A549 (cell line): Measurements from ENCODE around the gene CYLD.
A peak's percentile ranks its signal among the peaks of the same experiment; 100 is the strongest.

Experiments used
- EP300 ChIP-seq, 2 experiments: fragments of >200 bp; sonication (Bioruptor Twin); formaldehyde crosslinking; IDR thresholded peaks; 2 replicates in 1 of 2; 3 replicates in 1 of 2; pipeline ENCODE4 v1.6.1; 2016 to 2017
- HOXB13 ChIP-seq: fragments of 250-450 bp; sonication (Bioruptor Pico); IDR thresholded peaks from 2 replicates; pipeline ENCODE4 v1.5.0; 2020; ENCODE audit warnings: low read depth, mild to moderate bottlenecking, moderate library complexity
- MAFK ChIP-seq: fragments of 450-650 bp; IDR thresholded peaks from 2 replicates; pipeline ENCODE4 v1.6.1; 2014; ENCODE audit not compliant: partially characterized antibody
- MAZ ChIP-seq: fragments of 150-350 bp; IDR thresholded peaks from 2 replicates; pipeline ENCODE4 v1.6.1; 2014; ENCODE audit warnings: antibody characterized with exemption, low read depth, low read length, borderline replicate concordance
- MYC ChIP-seq: IDR thresholded peaks from 2 replicates; pipeline ENCODE4 v1.6.1; 2012; ENCODE audit warnings: mild to moderate bottlenecking, inconsistent platforms, low read length, improper control_type of control experiment, borderline replicate concordance
- NPAS2 ChIP-seq: fragments of 250-450 bp; sonication (Bioruptor Pico); IDR thresholded peaks from 2 replicates; pipeline ENCODE4 v1.8.0; 2022; ENCODE audit warnings: mild to moderate bottlenecking, moderate library complexity, borderline replicate concordance
- POLR2A ChIP-seq: IDR thresholded peaks from 2 replicates; pipeline ENCODE4 v1.6.1; 2012; ENCODE audit warnings: mild to moderate bottlenecking, low read length
- SMC3 ChIP-seq: fragments of >200 bp; sonication (Bioruptor Twin); formaldehyde crosslinking; IDR thresholded peaks from 3 replicates; pipeline ENCODE4 v1.6.1; 2018; ENCODE audit warnings: inconsistent platforms
- TF ChIP-seq, protein P1 (sequence below): fragments of >200 bp; sonication (Bioruptor Twin); formaldehyde crosslinking; IDR thresholded peaks from 3 replicates; pipeline ENCODE4 v1.5.1; 2016
- TF ChIP-seq, protein P2 (sequence below): fragments of 150-350 bp; IDR thresholded peaks from 2 replicates; pipeline ENCODE4 v1.6.1; 2014; ENCODE audit warnings: low read depth, mild to moderate bottlenecking, low read length
- TF ChIP-seq, protein P3 (sequence below): fragments of 450-650 bp; IDR thresholded peaks from 2 replicates; pipeline ENCODE4 v1.6.1; 2014; ENCODE audit warnings: antibody characterized with exemption

DNA sequence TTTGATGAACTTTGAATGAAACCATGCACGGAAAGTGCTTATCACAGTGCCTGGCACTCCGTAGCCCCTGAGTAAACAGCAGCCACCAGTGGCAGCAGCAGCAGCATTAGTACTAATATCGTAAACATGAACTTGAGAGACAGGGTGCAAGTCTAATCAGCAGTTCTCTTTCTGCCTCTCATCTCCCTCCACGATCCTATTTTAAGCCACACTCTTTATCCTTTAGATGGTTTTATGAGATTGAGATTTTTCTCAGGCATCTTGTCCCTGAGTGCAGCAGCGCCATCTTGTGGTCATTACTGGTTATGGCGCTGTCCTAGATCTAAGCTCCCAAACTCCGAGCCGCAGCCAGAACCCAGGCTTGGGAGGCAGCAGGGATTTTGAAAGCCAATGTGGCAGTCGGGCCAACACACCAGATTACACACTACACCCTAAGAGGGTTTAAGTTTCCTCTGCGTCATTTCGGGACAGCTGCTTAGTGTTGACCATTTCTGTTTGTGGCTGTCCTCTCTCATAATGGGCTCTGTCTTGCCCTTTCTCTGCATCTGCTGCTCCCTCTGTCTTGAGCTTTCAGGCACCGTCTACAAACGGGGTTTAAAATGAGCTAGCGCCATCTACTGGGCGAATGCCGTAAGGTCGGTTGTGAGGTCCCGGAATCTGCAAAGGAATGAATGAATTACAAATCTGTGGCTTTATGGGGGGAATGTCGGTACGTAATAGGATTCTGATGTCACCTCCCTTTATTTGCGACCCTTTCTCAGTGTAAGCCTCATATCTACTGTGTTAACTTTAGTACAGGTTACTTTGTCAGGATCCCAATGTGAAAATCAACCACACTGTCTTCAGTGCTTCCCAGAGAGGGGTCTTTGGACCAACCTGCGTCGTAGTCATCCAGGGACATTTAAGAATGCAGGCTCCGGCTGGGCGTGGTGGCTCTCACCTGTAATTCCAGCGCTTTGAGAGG lies 64.5 kb downstream of the CYLD start:
- TF ChIP-seq, protein P1, sequence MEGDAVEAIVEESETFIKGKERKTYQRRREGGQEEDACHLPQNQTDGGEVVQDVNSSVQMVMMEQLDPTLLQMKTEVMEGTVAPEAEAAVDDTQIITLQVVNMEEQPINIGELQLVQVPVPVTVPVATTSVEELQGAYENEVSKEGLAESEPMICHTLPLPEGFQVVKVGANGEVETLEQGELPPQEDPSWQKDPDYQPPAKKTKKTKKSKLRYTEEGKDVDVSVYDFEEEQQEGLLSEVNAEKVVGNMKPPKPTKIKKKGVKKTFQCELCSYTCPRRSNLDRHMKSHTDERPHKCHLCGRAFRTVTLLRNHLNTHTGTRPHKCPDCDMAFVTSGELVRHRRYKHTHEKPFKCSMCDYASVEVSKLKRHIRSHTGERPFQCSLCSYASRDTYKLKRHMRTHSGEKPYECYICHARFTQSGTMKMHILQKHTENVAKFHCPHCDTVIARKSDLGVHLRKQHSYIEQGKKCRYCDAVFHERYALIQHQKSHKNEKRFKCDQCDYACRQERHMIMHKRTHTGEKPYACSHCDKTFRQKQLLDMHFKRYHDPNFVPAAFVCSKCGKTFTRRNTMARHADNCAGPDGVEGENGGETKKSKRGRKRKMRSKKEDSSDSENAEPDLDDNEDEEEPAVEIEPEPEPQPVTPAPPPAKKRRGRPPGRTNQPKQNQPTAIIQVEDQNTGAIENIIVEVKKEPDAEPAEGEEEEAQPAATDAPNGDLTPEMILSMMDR: peak; percentile 95
- no peak for TF ChIP-seq MYC
- no peak for TF ChIP-seq MAFK
- TF ChIP-seq POLR2A: no peak
- TF ChIP-seq NPAS2 (CRISPR knock-in tag): no peak
- TF ChIP-seq EP300 (IDR thresholded peaks at IDR 0.05): no peak
- peak; percentile 62; the same call in 2 of the 3 replicates for TF ChIP-seq SMC3
- no peak for TF ChIP-seq HOXB13
- TF ChIP-seq, protein P2, sequence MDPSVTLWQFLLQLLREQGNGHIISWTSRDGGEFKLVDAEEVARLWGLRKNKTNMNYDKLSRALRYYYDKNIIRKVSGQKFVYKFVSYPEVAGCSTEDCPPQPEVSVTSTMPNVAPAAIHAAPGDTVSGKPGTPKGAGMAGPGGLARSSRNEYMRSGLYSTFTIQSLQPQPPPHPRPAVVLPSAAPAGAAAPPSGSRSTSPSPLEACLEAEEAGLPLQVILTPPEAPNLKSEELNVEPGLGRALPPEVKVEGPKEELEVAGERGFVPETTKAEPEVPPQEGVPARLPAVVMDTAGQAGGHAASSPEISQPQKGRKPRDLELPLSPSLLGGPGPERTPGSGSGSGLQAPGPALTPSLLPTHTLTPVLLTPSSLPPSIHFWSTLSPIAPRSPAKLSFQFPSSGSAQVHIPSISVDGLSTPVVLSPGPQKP: no peak
- TF ChIP-seq MAZ: no peak
- TF ChIP-seq, protein P3, sequence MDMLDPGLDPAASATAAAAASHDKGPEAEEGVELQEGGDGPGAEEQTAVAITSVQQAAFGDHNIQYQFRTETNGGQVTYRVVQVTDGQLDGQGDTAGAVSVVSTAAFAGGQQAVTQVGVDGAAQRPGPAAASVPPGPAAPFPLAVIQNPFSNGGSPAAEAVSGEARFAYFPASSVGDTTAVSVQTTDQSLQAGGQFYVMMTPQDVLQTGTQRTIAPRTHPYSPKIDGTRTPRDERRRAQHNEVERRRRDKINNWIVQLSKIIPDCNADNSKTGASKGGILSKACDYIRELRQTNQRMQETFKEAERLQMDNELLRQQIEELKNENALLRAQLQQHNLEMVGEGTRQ: no peak
